NCI-H1436 treated with DMSO at 0.1 percent for 48 hours (cell line): ENCODE data around the gene RNF20.
"Not testable (repeated sequence)": the region's sequence is repeated elsewhere in the genome, so short reads cannot be mapped to it uniquely, and the experiment has no call there.

Experiments
- DNase-seq: peaks from one replicate; lab custom pipeline; 2025; lab: John Stamatoyannopoulos, UW

The RNF20 gene

GRCh38 chr9:101530076-101530711 lies 3.5 kb upstream of the RNF20 start:
- DNase-seq: peak; percentile 5

GRCh38 chr9:101536351-101536750 lies 2.7 kb downstream of the RNF20 start:
- no peak for DNase-seq

- DNase-seq: no peak
Measured at GRCh38 chr9:101536938-101537337, 3.3 kb downstream of the RNF20 start.

- no peak for DNase-seq
Measured at GRCh38 chr9:101540069-101540468, 6.4 kb downstream of the RNF20 start.

- DNase-seq: no peak
Measured at GRCh38 chr9:101543098-101543735, 9.6 kb downstream of the RNF20 start.

- not testable (repeated sequence) for DNase-seq
Measured at GRCh38 chr9:101549472-101550098, 15.9 kb downstream of the RNF20 start.

GRCh38 chr9:101561740-101562139 lies 28.1 kb downstream of the RNF20 start:
- no peak for DNase-seq

GRCh38 chr9:101562966-101563365 lies 29.3 kb downstream of the RNF20 start:
- no peak for DNase-seq

- DNase-seq: no peak
Measured at GRCh38 chr9:101564252-101564651, 30.6 kb downstream of the RNF20 start.

- DNase-seq: no peak
Measured at GRCh38 chr9:101566904-101567724, 33.5 kb downstream of the RNF20 start.

GRCh38 chr9:101567725-101568350 lies 34.2 kb downstream of the RNF20 start:
- DNase-seq: no peak

- no peak for DNase-seq
Measured at GRCh38 chr9:101569741-101570501, 36.3 kb downstream of the RNF20 start.

GRCh38 chr9:101571114-101571513 lies 37.5 kb downstream of the RNF20 start:
- no peak for DNase-seq

GRCh38 chr9:101572316-101572715 lies 38.7 kb downstream of the RNF20 start:
- no peak for DNase-seq

GRCh38 chr9:101574731-101575333 lies 41.2 kb downstream of the RNF20 start:
- DNase-seq: no peak

- DNase-seq: no peak
Measured at GRCh38 chr9:101578378-101578777, 44.7 kb downstream of the RNF20 start.

- DNase-seq: no peak
Measured at GRCh38 chr9:101579711-101580545, 46.3 kb downstream of the RNF20 start.

- no peak for DNase-seq
Measured at GRCh38 chr9:101582553-101582952, 48.9 kb downstream of the RNF20 start.

GRCh38 chr9:101585740-101586139 lies 52.1 kb downstream of the RNF20 start:
- DNase-seq: no peak

- DNase-seq: no peak
Measured at GRCh38 chr9:101586651-101587050, 53.0 kb downstream of the RNF20 start.
